Inflammatory macrophage treated with lipopolysaccharide for 4 hours (primary cell): ENCODE results near the gene COG7.

Source experiments
- DNase-seq: peaks from one replicate; pipeline ENCODE4 v3.0.0-alpha.2; 2020

The COG7 gene

DNA sequence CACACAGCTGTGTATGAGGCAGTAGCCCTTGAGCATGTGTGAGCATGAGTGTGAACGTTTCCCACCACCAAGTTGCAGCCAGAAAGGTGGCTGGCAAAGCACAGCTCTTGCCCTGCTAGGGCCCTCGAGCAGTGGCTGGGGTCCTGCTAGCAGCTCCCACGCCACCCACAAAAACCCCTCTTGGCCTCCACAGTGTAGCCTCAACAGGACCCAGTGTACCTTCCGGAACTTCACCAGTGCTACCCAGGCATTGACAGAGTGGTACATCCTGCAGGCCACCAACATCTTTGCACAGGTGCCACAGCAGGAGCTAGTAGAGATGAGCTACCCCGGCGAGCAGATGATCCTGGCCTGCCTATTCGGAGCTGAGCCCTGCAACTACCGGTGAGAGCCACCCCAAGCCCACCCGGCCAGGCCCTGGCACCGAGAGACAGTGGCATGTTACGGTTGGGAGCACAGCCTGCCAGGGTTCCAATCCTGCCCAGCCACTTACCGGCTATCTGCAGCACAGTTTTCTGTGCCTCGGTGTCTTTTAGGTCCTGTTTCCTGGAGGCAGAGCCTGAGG, 97.8 kb downstream of the COG7 start:
- DNase-seq: no peak

- DNase-seq: no peak
These were observed 98.7 kb downstream of the COG7 start for GRCh38 chr16:23354246-23354645.

GRCh38 chr16:23353440-23353839, 99.5 kb downstream of the COG7 start:
- DNase-seq: no peak

- DNase-seq: no peak
These were observed 101.6 kb downstream of the COG7 start for GRCh38 chr16:23351360-23351759.

- DNase-seq: no peak
These were observed 104.2 kb downstream of the COG7 start for GRCh38 chr16:23348579-23349469.

- DNase-seq: no peak
These were observed 107.8 kb downstream of the COG7 start for GRCh38 chr16:23345237-23345636.

DNA sequence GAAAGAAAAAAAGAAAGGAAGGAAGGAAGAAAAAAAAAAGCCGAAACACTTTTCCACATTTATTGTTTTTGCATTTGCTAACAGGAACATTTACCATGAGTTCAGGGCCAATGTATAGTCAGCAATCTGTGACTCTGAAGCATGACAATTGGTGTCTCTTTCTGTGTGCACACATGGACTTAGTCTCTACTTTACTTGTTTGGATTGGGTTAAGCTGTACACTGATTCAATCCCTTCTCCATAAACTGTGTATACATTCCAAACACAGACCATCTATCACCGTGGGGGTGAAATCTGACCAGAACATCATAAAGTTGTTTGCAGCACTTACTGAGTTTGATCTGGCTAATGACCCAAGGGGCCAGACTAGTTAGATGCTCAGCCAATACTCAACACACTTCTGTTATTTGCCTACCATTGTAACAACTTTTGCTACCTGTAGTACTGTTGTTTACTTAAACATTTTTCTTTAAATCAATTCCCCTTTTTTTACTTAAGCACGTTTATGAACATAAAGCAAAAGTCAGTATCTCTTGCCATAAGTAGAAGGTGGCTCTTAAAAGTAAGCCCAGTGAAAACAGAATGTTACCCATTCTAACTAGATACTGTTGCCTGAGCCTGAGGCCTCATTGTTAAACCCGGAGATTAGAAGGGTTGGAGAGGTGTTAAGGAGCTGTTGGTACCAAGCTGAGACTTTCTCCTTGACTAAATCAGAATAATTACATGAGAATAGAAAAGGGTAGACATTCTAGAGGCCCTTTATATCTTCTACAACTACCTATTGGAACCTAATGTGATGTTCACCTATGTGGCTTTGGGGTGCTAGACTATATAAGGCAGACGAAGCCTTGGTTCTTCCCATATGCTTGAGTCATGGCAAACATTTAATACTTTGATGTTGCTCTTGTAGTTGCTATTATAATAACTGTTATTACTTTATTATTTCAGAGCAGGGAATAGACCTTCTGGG, 109.1 kb downstream of the COG7 start:
- DNase-seq: no peak

- no peak for DNase-seq
These were observed 110.8 kb downstream of the COG7 start for GRCh38 chr16:23342083-23342640.

- no peak for DNase-seq
These were observed 113.2 kb downstream of the COG7 start for GRCh38 chr16:23339787-23340186.
